SK-N-MC (cell line): ENCODE measurements around the gene SERINC3.

Experiments
- EZH2 ChIP-seq: fragments of 200-600 bp; sonication (generic); IDR thresholded peaks from one replicate; pipeline ENCODE4 v1.6.1; 2017; ENCODE audit warnings: antibody characterized with exemption
- FOXP2 ChIP-seq: optimal IDR thresholded peaks from 2 replicates; pipeline ENCODE3; 2011; ENCODE audit warnings: mild to moderate bottlenecking, moderate library complexity; ENCODE audit not compliant: insufficient read depth; ENCODE audit errors: extremely low read length, control extremely low read depth
- POLR2AphosphoS5 ChIP-seq: IDR thresholded peaks from 2 replicates; pipeline ENCODE4 v1.6.1; 2012; ENCODE audit warnings: mild to moderate bottlenecking, low read depth, low read length, borderline replicate concordance

DNA sequence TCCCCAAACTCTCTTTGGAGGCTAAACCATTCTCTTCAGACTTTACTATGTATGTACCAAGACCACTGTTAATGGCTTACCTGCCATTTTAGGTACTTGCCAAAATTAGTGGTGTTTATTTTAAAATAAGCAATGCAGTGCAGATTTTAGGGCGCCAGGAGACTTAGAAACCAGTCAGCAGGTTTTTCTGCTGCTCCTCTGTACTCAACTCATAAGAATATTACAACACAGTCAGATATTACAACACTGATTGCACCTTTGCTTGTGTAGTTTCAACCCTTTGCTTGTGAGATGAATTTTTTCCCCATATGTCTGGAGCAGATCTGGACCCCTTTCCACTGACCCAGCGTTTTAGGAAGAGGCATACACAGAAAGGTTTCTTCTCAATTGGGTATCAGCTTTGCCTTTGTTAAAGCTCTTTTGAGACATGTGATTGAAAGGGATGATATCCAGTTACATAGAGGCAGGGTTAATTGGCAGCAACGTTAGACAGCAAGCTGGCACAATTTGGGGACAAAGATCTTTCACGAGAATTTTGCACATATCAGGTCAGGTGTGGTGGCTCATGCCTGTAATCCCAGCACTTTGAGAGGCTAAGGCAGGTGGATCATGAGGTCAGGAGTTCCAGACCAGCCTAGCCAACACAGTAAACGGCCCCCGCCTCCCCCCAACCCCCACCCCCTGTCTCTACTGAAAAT, 40.0 kb downstream of the SERINC3 start:
- no peak for TF ChIP-seq EZH2
- no peak for TF ChIP-seq POLR2AphosphoS5
- TF ChIP-seq FOXP2 = no peak
